LNCAP (cell line): Measurements from ENCODE around the gene TRMT1L.

Experiments
- CTCF ChIP-seq: fragments of 450-650 bp; IDR thresholded peaks from 2 replicates; pipeline ENCODE4 v1.5.1; 2017; ENCODE audit warnings: mild to moderate bottlenecking

The TRMT1L gene

DNA sequence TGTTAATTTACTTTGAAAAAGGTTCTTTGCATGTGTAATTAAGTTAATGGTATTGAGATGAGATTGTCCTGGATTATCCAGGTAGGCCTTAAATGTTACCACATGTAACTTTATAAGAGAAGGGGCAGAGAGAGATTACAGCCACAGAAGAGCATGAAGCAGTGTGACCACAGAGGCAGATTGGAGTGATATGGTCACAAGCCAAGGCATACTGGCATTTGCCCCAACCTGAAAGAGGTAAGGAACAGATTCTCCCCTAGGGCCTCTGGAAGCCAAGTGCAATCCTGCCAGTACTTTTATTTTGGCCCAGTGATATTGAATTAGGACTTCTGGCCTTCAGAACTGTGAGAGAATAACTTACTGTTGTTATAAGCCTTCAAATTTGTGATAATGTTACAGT lies 88.4 kb downstream of the TRMT1L start:
- no peak for TF ChIP-seq CTCF
